SK-N-SH treated with all-trans-retinoic acid at 6 μM for 48 hours (cell line): ENCODE results near the gene TAF10.

Experiments
- ARNTL ChIP-seq: fragments of 450-650 bp; formaldehyde crosslinking; IDR thresholded peaks from 2 replicates; pipeline ENCODE4 v1.5.0; 2020; ENCODE audit warnings: low read depth, mild to moderate bottlenecking, moderate library complexity, borderline replicate concordance
- CSDC2 ChIP-seq: fragments of 250-450 bp; sonication (Bioruptor Pico); IDR thresholded peaks from 2 replicates; pipeline ENCODE4 v1.5.0; 2020; ENCODE audit warnings: mild to moderate bottlenecking, moderate library complexity
- PATZ1 ChIP-seq: fragments of 250-450 bp; sonication (Bioruptor Pico); IDR thresholded peaks from 2 replicates; pipeline ENCODE4 v1.8.0; 2020; ENCODE audit warnings: mild to moderate bottlenecking, moderate library complexity, borderline replicate concordance
- PPARA ChIP-seq: fragments of 250-450 bp; sonication (Bioruptor Pico); IDR thresholded peaks from 2 replicates; pipeline ENCODE4 v1.5.0; 2020; ENCODE audit warnings: mild to moderate bottlenecking, borderline replicate concordance
- RARB ChIP-seq: fragments of 250-450 bp; sonication (Bioruptor Pico); IDR thresholded peaks from 2 replicates; pipeline ENCODE4 v1.8.0; 2021; ENCODE audit warnings: mild to moderate bottlenecking, moderate library complexity
- TOX ChIP-seq: fragments of 250-450 bp; sonication (Bioruptor Pico); IDR thresholded peaks from 2 replicates; pipeline ENCODE4 v1.8.0; 2021; ENCODE audit warnings: mild to moderate bottlenecking, moderate library complexity, borderline replicate concordance
- ZFP3 ChIP-seq: fragments of 250-450 bp; sonication (Bioruptor Pico); IDR thresholded peaks from 2 replicates; pipeline ENCODE4 v1.5.0; 2020; ENCODE audit warnings: mild to moderate bottlenecking, moderate library complexity
- ZFP30 ChIP-seq: fragments of 450-650 bp; formaldehyde crosslinking; IDR thresholded peaks from 2 replicates; pipeline ENCODE4 v1.5.0; 2022; ENCODE audit warnings: mild to moderate bottlenecking, moderate library complexity
- TF ChIP-seq, protein P1 (sequence below): fragments of 250-450 bp; sonication (Bioruptor Pico); IDR thresholded peaks from 2 replicates; pipeline ENCODE4 v1.5.1; 2020; ENCODE audit warnings: low read depth, mild to moderate bottlenecking, moderate library complexity
- TF ChIP-seq, protein P2 (sequence below): fragments of 250-450 bp; sonication (Bioruptor Pico); IDR thresholded peaks from 2 replicates; pipeline ENCODE4 v1.5.0; 2020; ENCODE audit warnings: mild to moderate bottlenecking, moderate library complexity

- TF ChIP-seq, protein P1, sequence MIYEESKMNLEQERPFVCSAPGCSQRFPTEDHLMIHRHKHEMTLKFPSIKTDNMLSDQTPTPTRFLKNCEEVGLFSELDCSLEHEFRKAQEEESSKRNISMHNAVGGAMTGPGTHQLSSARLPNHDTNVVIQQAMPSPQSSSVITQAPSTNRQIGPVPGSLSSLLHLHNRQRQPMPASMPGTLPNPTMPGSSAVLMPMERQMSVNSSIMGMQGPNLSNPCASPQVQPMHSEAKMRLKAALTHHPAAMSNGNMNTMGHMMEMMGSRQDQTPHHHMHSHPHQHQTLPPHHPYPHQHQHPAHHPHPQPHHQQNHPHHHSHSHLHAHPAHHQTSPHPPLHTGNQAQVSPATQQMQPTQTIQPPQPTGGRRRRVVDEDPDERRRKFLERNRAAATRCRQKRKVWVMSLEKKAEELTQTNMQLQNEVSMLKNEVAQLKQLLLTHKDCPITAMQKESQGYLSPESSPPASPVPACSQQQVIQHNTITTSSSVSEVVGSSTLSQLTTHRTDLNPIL (CRISPR knock-in tag), result no peak
- TF ChIP-seq RARB (CRISPR knock-in tag) (no peak), PATZ1 (CRISPR knock-in tag) (no peak), TOX (CRISPR knock-in tag) (no peak), CSDC2 (no peak), ARNTL (no peak), ZFP30 (CRISPR knock-in tag) (no peak), ZFP3 (CRISPR knock-in tag) (no peak), PPARA (no peak)
- TF ChIP-seq, protein P2, sequence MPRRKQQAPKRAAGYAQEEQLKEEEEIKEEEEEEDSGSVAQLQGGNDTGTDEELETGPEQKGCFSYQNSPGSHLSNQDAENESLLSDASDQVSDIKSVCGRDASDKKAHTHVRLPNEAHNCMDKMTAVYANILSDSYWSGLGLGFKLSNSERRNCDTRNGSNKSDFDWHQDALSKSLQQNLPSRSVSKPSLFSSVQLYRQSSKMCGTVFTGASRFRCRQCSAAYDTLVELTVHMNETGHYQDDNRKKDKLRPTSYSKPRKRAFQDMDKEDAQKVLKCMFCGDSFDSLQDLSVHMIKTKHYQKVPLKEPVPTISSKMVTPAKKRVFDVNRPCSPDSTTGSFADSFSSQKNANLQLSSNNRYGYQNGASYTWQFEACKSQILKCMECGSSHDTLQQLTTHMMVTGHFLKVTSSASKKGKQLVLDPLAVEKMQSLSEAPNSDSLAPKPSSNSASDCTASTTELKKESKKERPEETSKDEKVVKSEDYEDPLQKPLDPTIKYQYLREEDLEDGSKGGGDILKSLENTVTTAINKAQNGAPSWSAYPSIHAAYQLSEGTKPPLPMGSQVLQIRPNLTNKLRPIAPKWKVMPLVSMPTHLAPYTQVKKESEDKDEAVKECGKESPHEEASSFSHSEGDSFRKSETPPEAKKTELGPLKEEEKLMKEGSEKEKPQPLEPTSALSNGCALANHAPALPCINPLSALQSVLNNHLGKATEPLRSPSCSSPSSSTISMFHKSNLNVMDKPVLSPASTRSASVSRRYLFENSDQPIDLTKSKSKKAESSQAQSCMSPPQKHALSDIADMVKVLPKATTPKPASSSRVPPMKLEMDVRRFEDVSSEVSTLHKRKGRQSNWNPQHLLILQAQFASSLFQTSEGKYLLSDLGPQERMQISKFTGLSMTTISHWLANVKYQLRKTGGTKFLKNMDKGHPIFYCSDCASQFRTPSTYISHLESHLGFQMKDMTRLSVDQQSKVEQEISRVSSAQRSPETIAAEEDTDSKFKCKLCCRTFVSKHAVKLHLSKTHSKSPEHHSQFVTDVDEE (CRISPR knock-in tag), result no peak
Observed at GRCh38 chr11:6599449-6599848, 12.6 kb downstream of the TAF10 start.
